K562 (cell line): Measurements from ENCODE around the gene ARHGDIA. TPM values are rescaled to one million over a fixed set of nuclear protein-coding genes. Genes with fewer than 3 reads are reported as not detected.

Experiments
- BCL6 ChIP-seq: fragments of 250-450 bp; sonication (Bioruptor Pico); IDR thresholded peaks from 2 replicates; pipeline ENCODE4 v1.4.0; 2020
- CHAMP1 ChIP-seq: fragments of 450-650 bp; IDR thresholded peaks from 2 replicates; pipeline ENCODE4 v1.6.1; 2016; ENCODE audit warnings: mild to moderate bottlenecking
- FOXM1 ChIP-seq, 2 experiments: fragments of 450-650 bp in 1 of 2; sonication (generic) in 1 of 2; formaldehyde crosslinking in 1 of 2; IDR thresholded peaks; 2 replicates each; pipeline versions ENCODE4 v1.6.1 to v1.9.0; 2017 to 2022; ENCODE audit warnings: low read depth in 2 of 2, mild to moderate bottlenecking in 2 of 2, missing genetic modification reagents in 1 of 2, moderate library complexity in 1 of 2
- FOXP1 ChIP-seq: sonication (generic); formaldehyde crosslinking; IDR thresholded peaks from 2 replicates; pipeline ENCODE4 v1.8.0; 2022; ENCODE audit warnings: mild to moderate bottlenecking, missing genetic modification reagents
- HMG20A ChIP-seq: fragments of 450-650 bp; formaldehyde crosslinking; conservative IDR thresholded peaks from 2 replicates; pipeline ENCODE4 v1.4.0; 2020; ENCODE audit warnings: mild to moderate bottlenecking, mixed read lengths
- HMGN3 ChIP-seq: IDR thresholded peaks from 2 replicates; pipeline ENCODE4 v1.6.1; 2011; ENCODE audit warnings: borderline replicate concordance, low read depth, mild to moderate bottlenecking, mixed read lengths, low read length; ENCODE audit not compliant: insufficient read length; ENCODE audit errors: extremely low read depth
- ILF3 ChIP-seq: fragments of 450-650 bp; IDR thresholded peaks from 2 replicates; pipeline ENCODE4 v1.6.1; 2018; ENCODE audit warnings: antibody characterized with exemption, mild to moderate bottlenecking, moderate library complexity, borderline replicate concordance
- KLF1 ChIP-seq: fragments of 450-650 bp; IDR thresholded peaks from 2 replicates; pipeline ENCODE4 v1.6.1; 2016; ENCODE audit warnings: missing genetic modification characterization, missing compliant biosample characterization
- MAFF ChIP-seq: IDR thresholded peaks from 2 replicates; pipeline ENCODE4 v1.6.1; 2012; ENCODE audit warnings: low read length, improper control_type of control experiment
- NR2C1 ChIP-seq, 2 experiments: fragments of 450-650 bp; IDR thresholded peaks; 2 replicates each; pipeline ENCODE4 v1.6.1; 2017; ENCODE audit warnings: mild to moderate bottlenecking in 2 of 2, antibody characterized with exemption in 1 of 2, inconsistent platforms in 1 of 2, missing compliant biosample characterization in 1 of 2, missing genetic modification characterization in 1 of 2
- PPARD ChIP-seq: fragments of 250-450 bp; sonication (Bioruptor Pico); IDR thresholded peaks from 2 replicates; pipeline ENCODE4 v1.8.0; 2022; ENCODE audit warnings: inconsistent platforms, mild to moderate bottlenecking, moderate library complexity
- SP2 ChIP-seq: IDR thresholded peaks from 2 replicates; pipeline ENCODE4 v1.6.1; 2011; ENCODE audit warnings: mild to moderate bottlenecking, low read depth, low read length, moderate library complexity; ENCODE audit not compliant: poor library complexity, severe bottlenecking; ENCODE audit errors: extremely low read depth
- TBL1XR1 ChIP-seq, 2 experiments: IDR thresholded peaks; 2 replicates each; pipeline ENCODE4 v1.6.1; 2012; ENCODE audit warnings: improper control_type of control experiment in 2 of 2, low read length in 2 of 2, mild to moderate bottlenecking in 1 of 2
- THRB ChIP-seq: fragments of 450-650 bp; formaldehyde crosslinking; conservative IDR thresholded peaks from 2 replicates; pipeline ENCODE4 v1.4.0; 2022; ENCODE audit warnings: mild to moderate bottlenecking, missing genetic modification characterization
- TRIM24 ChIP-seq, 2 experiments: fragments of 450-650 bp; IDR thresholded peaks; 2 replicates each; pipeline ENCODE4 v1.6.1; 2016
- ZNF121 ChIP-seq: sonication (generic); formaldehyde crosslinking; conservative IDR thresholded peaks from 2 replicates; pipeline ENCODE4 v1.8.0; 2022; ENCODE audit warnings: missing genetic modification reagents
- ZNF146 ChIP-seq: IDR thresholded peaks from one replicate; pipeline ENCODE4 v1.6.1; 2018; ENCODE audit warnings: missing compliant biosample characterization; ENCODE audit not compliant: unreplicated experiment
- ZNF766 ChIP-seq: fragments of 200-800 bp; sonication (Bioruptor generic); conservative IDR thresholded peaks from 2 replicates; pipeline ENCODE4 v1.6.1; 2016; ENCODE audit warnings: missing genetic modification characterization, missing compliant biosample characterization
- polyA plus RNA-seq, 8 experiments: library from polyadenylated mRNA; depleted of rRNA in 4 of 8; stranded (reverse) in 5 of 8; unstranded in 3 of 8; fragments of >200 nt; fragmentation: Nextera tagmentation in 2 of 8; fragmentation: Illumina TruSeq in 1 of 8; extraction: Ambion mirVana in 2 of 8; extraction: Trizol in 1 of 8; gene quantifications; 2 replicates each; pipeline versions ENCODE4 v1.2.1 to v1.2.3, GENCODE V29; 2011 to 2014; ENCODE audit warnings: inconsistent platforms in 1 of 8, missing spikeins in 1 of 8
- total RNA-seq, 7 experiments: library from RNA; depleted of rRNA in 6 of 7; stranded (reverse); fragments of >200 nt in 6 of 7; fragmentation: Illumina TruSeq in 2 of 7; extraction: Trizol in 2 of 7; gene quantifications; 2 replicates each; pipeline versions ENCODE4 v1.2.1 to v1.2.3, GENCODE V29; 2011 to 2021; ENCODE audit warnings: low replicate concordance in 1 of 7
- TF ChIP-seq, protein P1 (sequence below): fragments of 250-450 bp; sonication (Bioruptor Pico); IDR thresholded peaks from 2 replicates; pipeline ENCODE4 v1.5.0; 2020; ENCODE audit warnings: mild to moderate bottlenecking
- TF ChIP-seq, protein P2 (sequence below): fragments of 250-450 bp; sonication (Bioruptor Pico); IDR thresholded peaks from 2 replicates; pipeline ENCODE4 v1.8.0; 2021; ENCODE audit warnings: mild to moderate bottlenecking, moderate library complexity

The ARHGDIA gene
- total and polyA plus RNA-seq, 9 of the 15 experiments (the other 6 are each of a cell fraction or from before 2014, with no cell fraction given) = 9.6 to 340 (median 97.6) TPM

GRCh38 chr17:81871387-81872230 lies 472 bp upstream of the ARHGDIA start (continued):
- TF ChIP-seq, protein P1, sequence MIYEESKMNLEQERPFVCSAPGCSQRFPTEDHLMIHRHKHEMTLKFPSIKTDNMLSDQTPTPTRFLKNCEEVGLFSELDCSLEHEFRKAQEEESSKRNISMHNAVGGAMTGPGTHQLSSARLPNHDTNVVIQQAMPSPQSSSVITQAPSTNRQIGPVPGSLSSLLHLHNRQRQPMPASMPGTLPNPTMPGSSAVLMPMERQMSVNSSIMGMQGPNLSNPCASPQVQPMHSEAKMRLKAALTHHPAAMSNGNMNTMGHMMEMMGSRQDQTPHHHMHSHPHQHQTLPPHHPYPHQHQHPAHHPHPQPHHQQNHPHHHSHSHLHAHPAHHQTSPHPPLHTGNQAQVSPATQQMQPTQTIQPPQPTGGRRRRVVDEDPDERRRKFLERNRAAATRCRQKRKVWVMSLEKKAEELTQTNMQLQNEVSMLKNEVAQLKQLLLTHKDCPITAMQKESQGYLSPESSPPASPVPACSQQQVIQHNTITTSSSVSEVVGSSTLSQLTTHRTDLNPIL = no peak
- TF ChIP-seq TRIM24 (IDR thresholded peaks at IDR 0.05) (no peak), THRB (CRISPR knock-in tag) (no peak), NR2C1 (IDR thresholded peaks at IDR 0.05) (no peak; the same call in 1 of the 2 replicates), NR2C1 (tag; IDR thresholded peaks at IDR 0.05) (peak; percentile 68; the same call in 1 of the 2 replicates), MAFF (no peak), ZNF766 (CRISPR knock-in tag) (peak; percentile 66; the same call in 1 of the 2 replicates), FOXM1 (IDR thresholded peaks at IDR 0.05; ENCODE audit: low read depth) (no peak), FOXM1 (CRISPR knock-in tag; IDR thresholded peaks at IDR 0.05; ENCODE audit: low read depth) (peak; percentile 94), SP2 (no peak), TBL1XR1 (IDR thresholded peaks at IDR 0.05; ENCODE audit: low read length in 2 of 2) (peak in 1 of 2 experiments; percentile 66; a peak in 1 of 4 replicates), ZNF146 (CRISPR knock-in tag) (no peak), ZNF121 (CRISPR knock-in tag) (no peak; the same call in 1 of the 2 replicates), HMGN3 (peak; percentile 72), BCL6 (CRISPR knock-in tag) (0 out of 2 replicates have a peak, but pooled peaks have one; percentile 30), ILF3 (peak; percentile 45; the same call in 1 of the 2 replicates), KLF1 (peak; percentile 69), FOXP1 (CRISPR knock-in tag) (peak; percentile 95), PPARD (no peak), CHAMP1 (no peak), HMG20A (no peak)
- TF ChIP-seq, protein P2, sequence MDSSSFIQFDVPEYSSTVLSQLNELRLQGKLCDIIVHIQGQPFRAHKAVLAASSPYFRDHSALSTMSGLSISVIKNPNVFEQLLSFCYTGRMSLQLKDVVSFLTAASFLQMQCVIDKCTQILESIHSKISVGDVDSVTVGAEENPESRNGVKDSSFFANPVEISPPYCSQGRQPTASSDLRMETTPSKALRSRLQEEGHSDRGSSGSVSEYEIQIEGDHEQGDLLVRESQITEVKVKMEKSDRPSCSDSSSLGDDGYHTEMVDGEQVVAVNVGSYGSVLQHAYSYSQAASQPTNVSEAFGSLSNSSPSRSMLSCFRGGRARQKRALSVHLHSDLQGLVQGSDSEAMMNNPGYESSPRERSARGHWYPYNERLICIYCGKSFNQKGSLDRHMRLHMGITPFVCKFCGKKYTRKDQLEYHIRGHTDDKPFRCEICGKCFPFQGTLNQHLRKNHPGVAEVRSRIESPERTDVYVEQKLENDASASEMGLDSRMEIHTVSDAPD (CRISPR knock-in tag) = no peak
